ENCODE measurements around the gene RUNX2. TPM values are rescaled to one million over a fixed set of nuclear protein-coding genes. Genes with fewer than 3 reads are reported as not detected.
"Not testable (repeated sequence)": the region's sequence is repeated elsewhere in the genome, so short reads cannot be mapped to it uniquely, and the experiment has no call there.

RUNX2 gene
- total RNA-seq, 1 donor from 2014 or later = 0.41 TPM

DNA sequence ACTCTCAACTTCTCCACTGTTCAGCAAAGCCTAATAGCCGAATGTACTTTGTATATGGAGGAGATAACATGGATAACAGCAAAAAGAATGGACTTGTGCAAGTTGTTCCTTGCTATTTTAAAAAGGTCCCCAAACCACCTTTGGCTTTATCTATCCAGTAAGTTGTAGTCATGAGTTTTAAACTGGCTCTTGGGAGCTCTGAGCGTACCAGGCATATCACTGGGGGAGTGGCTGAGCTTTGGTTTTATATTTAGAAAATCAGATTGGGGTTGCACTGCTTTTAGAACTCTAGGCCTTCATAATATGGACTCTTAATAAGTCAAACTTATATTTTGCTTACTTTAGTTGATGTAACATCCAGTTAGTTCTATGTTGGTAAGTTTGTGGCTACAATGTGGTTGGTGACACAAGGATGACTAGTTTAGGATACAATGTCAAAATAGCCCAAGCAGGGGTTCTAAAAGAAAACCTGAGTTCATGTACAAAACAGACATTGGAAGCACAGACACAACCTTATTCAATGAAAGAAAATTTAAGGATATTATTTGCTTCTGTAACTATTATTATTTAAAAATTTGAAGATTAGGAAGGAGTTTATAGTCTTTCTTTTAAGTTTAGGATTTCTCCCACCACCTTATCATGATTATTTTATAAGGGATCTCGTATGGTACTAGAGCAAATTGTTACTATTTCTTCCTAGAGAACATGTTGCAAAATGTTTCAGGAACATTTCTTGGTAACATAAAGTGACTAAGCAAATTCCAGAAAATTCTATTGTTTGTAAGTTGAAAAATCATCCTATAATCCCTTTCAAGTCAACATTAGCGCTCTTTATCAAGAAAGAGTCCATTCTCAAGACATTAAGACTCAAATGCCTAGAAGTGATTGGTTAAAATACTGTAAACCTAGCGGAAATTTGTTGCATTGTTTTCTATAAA lies 215.4 kb downstream of the RUNX2 start:
- DNase-seq (ENCODE audit: low spot score in 2 of 2) = no peak
- FAIRE-seq = no peak

DNA sequence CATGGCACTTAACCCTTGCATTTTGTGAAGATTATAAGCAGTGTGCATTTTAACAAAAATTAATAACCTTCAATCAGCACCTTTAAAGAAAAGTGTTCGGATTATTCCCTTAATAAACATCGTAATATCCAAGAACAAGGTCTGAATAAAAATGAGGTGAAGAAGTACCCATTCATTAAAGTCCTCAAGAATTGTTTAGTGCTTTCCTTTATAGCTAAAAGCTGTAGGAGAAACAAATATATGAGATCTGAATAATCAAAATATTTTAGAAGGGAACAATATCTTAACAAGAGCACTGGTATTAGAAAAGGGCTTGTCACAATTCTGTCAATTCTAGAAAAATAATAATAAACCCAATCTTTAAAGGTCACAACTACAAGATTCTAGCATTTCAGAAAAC lies 217.3 kb downstream of the RUNX2 start:
- DNase-seq (ENCODE audit: low spot score in 2 of 2) (no peak), FAIRE-seq (no peak)

DNA sequence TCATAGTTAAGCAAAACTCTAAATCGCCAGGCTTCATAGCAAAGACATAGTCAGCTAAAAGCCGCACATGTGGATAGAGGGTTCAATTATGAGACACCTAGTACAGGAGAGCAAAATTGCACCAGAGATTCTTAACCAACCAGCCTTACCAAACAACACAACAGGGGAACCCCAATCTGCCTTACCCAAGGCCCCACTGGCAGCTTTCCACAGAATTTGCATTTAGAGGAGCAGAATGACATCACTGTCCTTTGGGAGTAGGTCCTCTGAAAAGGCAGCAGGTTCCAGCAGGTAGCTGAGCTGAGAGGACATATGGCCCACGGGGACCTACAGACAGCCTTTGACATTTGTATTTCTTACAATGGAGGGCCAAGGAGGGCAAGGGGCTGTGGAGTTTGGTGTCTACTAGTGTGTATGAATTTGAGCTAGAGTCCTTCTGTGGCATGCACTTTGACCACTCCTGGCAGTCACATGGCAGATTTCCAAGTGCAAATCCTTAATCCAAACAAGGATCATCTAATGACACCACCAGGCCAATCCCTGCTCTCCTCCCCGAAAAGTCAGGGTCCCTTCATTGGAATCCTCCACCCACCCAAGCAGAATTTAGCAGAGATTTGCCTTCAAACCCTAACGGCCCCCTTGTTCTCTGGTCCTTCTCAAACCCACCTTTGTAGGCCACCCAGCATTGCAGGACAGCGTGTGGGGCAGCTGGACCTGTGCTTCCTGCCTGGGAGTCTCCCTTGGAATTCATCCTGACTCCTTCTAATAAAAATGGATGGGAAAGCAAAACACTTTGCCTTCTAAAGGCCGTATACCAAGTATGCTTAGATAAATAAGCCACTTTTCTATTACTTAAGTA lies 220.8 kb downstream of the RUNX2 start:
- DNase-seq (ENCODE audit: low spot score in 2 of 2) (no peak), FAIRE-seq (no peak)

DNA sequence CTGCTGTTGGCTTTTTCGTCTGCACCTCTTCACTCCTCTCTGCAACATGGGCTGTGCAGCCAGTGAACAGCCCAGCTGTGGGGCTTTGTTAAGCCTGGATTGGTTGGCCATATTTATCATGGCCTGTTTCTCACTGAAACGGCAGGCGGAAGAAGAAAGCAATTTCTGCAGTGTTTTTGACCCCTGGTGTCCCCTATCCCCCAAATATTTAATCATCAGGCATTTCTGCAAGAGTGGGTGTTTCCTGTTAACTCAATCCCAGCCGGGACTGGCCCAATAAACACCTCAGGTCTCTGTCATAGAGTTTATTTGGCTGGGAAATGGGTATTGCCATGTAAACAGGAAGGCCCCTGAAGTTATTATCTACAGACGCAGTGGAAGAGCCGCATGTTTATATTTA lies 224.4 kb downstream of the RUNX2 start:
- FAIRE-seq (no peak), DNase-seq (ENCODE audit: low spot score in 2 of 2) (no peak)

DNA sequence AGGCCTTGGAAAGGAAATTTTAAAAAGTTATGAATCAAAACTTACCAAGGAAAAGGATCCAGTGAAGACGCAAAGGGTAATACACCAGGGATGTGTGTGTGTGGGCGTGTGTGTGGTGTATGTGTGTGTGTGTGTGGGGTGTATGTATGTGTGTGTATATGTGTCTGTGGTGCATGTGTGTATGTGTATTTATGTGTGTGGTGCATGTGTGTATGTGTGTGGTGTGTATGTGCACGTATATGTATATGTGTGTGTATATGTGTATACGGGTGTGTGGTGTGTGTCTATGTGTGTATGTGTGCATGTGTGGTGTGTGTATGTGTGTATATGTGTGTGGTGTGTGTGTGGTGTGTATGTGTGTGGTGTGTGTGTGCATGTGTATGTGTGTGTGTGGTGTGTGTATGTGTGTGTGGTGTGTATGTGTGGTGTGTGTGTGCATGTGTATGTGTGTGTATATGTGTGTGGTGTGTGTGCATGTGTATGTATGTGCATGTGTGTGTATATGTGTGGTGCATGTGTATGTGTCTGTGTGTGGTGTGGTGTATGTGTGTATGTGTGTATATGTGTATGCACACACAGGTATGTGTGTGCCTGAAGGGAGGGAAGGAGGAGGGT lies 225.7 kb downstream of the RUNX2 start:
- DNase-seq (ENCODE audit: low spot score in 2 of 2) = no peak
- FAIRE-seq = no peak

DNA sequence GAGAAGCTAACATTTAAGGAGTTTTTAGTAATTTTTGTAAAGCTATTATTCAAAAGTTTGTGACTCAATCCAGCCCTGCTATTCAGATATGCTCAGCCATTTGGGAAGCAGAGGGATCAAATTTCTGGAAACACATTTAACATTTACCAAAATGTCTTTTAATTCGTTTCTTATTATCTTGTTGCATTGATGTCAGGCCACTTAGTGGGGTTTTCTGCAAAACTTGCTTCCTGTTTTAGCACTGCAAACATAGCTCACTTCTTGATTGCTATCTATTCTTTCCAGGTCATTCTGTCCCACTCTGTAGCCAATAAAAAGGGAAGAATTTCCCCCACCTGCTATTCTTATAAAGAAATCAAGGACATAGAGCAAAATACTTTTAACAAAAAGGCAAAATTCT lies 226.5 kb downstream of the RUNX2 start:
- no peak for FAIRE-seq

DNA sequence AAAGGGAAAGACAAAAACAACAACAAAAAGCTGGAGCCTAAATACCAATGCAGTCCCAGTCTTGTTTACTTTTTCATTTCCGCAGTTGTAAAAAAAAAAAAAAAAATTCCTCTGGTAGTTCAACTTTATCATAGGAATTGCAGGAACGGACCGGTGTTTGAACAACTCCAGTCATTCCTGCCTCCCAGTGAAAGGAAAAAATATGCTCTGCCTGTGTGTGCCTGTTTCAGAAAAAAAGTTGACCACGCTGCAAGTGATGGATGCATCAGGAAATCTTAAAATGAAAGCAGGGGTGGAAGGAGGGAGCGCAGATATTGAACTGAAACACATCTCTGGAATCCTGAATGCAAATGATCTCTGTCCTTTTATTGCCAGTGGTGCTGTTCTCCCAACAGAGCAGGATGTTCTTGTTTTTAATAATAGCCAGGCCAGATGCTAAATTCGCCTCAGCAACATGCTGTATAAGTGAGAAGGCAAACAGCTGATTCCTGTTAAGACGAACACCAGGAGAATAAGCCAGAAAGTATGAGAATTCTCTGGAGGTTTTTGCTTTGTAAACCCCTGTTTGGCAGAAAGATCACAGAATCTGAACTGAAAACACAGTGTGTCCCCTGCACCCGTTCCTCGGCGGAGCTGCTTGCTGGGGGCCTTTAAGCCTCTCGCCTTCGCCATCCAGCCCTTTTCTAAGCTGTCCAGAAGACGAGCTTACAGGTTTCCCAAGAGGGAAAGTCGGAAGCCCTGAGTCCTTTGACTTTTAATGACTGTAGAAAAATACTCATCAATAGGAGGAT lies 228.0 kb downstream of the RUNX2 start:
- FAIRE-seq = no peak

More for the DNA sequence above, 226.5 kb downstream of the RUNX2 start:
- no peak for DNase-seq (ENCODE audit: low spot score in 2 of 2)

DNA sequence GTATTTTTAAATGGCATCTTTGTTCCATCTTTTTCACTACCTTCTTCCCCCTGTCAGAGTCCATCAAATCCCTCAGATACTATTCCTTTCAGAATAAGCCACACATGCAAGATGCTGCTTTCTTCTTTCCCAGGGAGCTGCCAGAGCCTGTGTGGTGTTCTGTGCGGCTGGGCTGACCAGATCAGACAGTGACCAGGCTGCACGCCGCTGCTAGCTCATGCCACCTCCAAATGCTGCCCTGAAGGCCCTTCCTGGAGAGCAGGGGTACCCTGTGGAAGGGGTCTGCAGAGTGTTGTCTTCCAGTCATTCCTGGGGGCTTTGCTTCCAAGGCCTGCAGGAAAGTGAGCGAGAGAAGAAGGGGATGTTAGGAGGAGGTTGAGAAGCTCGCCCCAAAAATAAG lies 228.7 kb downstream of the RUNX2 start:
- FAIRE-seq = no peak

More for the DNA sequence above, 228.0 kb downstream of the RUNX2 start:
- peak in 1 of 2 donors; percentile 11 for DNase-seq (ENCODE audit: low spot score in 2 of 2)

DNA sequence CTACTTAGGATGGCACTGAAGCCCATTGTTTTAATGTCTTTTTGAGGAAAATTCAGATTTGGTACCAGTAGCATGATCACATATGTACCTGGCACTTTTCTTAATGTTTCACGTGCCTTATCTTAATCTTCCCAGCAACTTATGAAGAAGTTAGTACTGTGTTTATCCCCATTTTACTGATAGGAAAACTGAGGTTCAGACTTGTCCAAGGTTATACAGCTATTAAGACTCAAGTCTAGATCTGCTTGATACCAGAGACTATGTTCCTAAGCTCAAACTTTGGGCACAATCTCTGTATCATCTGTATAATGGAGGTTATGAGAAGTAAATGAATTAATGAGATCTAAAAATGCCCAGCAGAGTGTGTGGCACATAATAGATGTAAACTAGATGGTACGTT lies 229.3 kb downstream of the RUNX2 start:
- FAIRE-seq (no peak), DNase-seq (ENCODE audit: low spot score in 2 of 2) (no peak)

More for the DNA sequence above, 228.7 kb downstream of the RUNX2 start:
- DNase-seq (ENCODE audit: low spot score in 2 of 2) = no peak

DNA sequence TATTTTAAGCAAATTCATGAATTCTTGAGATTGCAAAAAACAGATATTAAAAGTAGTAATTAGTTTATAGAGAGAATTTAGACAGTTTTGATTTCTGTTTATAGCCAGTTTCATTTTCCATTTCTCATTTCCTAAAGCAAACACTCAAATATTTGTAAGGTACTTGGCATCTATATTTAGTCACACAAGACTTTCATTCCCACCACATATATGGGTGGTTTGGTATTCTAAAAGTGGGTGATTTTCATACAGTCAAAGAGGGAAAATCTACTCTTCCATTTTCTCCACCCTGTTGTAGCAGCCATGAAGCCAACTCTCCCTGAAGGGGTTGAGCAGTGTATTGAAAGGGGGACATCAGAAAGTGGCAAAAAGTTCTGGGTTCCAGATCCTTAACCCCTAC lies 230.7 kb downstream of the RUNX2 start:
- DNase-seq (ENCODE audit: low spot score in 2 of 2) (no peak), FAIRE-seq (no peak)

DNA sequence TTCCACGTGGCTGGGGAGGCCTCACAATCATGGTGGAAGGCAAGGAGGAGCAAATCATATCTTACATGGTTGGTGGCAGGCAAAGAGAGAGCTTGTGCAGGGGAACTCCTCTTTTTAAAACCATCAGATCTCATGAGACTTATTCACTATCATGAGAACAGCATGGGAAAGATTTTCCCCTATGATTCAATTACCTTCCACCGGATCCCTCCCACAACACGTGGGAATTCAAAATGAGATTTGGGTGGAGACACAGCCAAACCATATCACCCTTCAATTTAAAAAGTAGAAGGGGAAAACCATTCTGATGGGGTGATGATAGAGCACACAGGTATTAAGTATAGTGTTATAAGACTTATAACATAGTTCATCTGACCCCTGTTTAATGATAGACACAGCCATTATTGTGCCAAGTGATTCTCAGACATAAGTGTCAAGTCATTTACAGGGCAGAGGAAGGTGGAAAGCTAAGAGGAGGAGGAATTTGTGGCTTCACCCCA lies 232.2 kb downstream of the RUNX2 start:
- FAIRE-seq = not testable (repeated sequence)

DNA sequence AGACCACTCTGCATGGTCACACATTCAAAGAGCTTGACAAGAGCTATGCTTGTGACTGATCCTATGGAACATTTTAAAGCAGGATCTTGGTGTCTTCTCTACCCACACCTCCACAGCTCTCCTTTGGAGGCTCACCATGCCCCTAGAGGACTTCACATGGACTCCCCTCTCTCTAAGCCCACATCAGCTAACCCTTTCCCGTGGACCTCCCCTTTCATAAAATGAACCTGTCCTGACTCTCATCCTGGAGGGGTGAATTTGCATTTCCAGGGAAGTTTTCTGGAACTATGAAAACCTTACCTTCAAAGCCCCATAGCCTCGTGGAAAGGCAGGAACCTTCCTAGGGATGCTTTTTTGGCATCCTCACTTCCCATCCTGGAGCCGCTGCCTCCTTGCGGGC lies 234.0 kb downstream of the RUNX2 start:
- DNase-seq (ENCODE audit: low spot score in 2 of 2) (no peak), FAIRE-seq (no peak)

More for the DNA sequence above, 232.2 kb downstream of the RUNX2 start:
- not testable (repeated sequence) for DNase-seq (ENCODE audit: low spot score in 2 of 2)

DNA sequence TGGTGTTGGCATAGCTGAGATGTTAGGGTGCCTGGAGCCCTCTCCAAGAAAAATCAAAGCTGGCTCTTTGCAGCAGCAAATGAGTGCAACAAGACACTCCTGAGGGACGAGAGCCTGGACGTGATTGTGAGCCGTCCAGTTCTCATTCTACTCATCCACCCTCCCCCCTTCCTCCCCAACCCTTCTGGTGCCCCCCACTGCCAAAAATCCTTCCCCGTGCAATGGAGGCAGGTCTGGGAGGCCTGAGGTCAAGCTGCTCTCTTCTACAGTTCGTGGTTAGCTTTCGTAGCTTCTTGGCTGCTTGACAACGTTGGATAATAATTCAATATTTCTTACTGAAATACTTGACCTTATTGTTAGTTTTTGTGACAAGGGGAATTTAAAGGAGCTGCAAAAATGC lies 234.9 kb downstream of the RUNX2 start:
- DNase-seq (ENCODE audit: low spot score in 2 of 2) (no peak), FAIRE-seq (no peak)

DNA sequence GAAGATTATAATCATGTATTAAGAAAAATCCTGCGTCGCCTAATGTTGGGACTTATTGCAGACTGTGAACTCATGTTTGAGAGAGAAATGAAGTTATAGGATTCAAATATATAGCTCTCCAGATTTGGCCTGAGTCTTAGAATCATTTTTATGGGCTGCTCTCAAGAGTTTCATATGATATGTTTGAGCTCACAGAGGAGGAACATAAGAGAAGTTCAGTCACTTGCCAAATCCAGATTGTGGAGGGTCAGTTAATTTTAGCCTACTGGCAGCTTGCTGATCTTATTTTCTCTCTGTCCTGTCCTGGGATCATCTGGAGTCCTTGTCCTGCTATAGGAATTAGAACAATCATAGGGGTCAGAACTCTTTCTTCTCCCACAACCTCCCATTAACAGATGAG lies 235.7 kb downstream of the RUNX2 start:
- no peak for DNase-seq (ENCODE audit: low spot score in 2 of 2)
- no peak for FAIRE-seq

DNA sequence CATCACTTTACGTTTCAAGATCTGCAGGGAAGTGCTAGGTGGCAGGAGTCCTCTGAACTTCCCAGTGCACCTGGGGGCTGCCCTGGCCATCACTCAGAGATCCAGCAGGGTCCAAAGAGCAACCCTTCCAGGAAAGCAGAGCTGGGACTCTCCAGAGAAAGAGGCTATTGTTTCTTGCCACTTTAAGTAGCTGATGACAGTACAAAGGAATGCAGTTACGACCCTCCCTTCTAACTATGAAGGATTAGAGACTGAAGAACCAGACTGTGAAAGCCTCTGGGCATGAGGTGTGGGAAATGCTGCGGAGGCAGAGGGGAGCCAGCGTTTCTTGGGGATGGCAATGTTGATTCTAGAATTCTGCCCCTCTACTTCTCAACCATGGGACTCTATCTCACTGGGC lies 238.8 kb downstream of the RUNX2 start:
- DNase-seq (ENCODE audit: low spot score in 2 of 2) (no peak), FAIRE-seq (no peak)

DNA sequence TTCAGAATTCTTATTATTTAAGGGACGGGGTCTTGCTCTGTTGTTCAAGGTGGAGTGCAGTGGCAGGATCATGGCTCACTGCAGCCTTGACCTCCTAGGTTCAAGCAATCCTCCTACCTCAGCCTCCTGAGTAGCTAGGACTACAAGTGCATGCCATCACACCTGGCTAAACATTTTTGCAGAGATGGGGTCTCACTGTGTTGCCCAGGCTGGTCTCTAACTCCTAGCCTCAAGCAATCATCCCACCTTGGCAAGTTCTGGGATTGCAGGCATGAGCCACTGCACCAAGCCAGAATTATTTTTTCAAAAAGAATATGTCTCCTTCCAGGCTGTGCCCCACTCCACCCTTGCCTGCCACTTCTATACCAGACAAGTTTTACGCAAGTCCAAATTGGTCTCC lies 239.7 kb downstream of the RUNX2 start:
- no peak for DNase-seq (ENCODE audit: low spot score in 2 of 2)
- FAIRE-seq = no peak

DNA sequence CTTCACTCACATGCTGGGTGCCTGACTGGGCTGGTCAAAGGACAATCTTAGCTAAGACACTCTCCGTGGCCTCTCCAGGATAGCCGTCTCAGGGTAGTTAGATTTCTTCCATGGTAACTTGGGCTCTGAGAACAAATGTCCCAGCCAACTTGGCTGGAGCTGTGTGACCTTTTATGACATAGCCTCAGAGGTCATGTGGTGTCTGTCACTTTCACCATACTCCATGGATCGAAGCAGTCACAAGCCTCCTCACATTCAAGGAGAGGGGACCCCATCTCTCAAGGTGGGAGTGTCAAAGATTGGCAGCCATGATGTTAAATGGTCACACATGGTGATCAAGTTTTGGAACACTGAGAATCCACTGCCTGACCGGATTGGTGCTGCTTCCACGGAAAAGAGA lies 240.5 kb downstream of the RUNX2 start:
- DNase-seq (ENCODE audit: low spot score in 2 of 2) (no peak), FAIRE-seq (no peak)

DNA sequence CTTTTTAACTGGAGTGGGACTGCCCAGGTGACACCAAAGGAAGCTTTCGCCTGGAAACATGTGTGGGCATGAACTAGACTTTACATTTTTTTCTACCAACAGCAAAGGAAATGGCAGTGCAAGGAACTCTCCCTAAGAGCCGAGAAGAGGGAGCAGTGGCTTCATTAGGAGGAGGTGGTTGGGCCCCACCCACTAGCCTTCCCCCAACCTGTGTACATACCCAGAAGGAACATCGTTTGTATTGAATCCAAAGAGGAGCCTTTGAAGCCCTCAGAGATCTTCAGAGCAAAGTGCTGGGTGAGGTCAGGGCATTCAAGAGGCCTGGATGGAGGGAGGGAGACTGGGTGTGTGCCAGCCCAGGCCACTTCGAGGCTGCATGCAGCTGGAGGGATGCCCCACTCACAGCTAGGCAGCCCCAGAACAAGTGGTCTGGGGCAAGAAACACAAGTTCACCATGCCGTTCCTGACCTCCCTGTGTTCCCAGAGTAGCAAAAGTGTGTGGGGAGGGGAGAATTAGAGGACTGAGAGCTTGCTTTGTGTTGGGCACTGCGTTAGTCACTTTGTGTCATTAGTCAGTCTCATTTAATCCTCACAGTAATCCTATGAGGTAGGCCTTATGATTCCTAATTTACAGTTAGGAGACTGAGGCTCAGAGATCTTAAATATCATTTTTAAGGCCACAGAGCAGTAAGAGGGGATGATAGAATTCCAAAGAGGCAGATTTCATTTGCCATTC lies 241.2 kb downstream of the RUNX2 start:
- FAIRE-seq = no peak
- DNase-seq (ENCODE audit: low spot score in 2 of 2) = no peak

DNA sequence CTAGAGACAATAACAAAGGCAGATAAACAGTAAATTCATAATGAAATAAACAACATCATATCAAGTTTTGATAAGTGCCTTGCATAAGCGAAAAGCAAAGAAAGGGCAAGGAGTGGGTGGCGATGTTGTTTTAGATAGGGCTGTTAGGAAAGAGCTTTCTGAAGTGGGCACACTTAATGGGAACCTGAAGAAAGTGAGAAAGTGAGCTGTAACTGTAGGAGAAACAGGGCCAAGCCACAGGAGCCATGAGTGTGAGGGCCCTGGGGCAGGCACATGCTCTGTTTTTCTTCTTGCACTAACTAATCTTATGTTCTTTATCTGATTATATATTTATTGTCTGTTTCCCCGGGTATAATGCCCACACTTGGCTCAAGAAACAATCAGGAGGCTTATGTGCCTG lies 243.0 kb downstream of the RUNX2 start:
- DNase-seq (ENCODE audit: low spot score in 2 of 2) (no peak), FAIRE-seq (no peak)
